Naive thymus-derived CD4-positive, alpha-beta T cell (primary cell): Measurements from ENCODE around the gene ATXN7. TPM values are rescaled to one million over a fixed set of nuclear protein-coding genes. Genes with fewer than 3 reads are reported as not detected.

ENCODE experiments used
- ATAC-seq: fragments of 150-1000 bp; cut with Tn5 transposase; 2 replicates; pipeline ENCODE4 v1.10.0; 2021; ENCODE audit warnings: mild to moderate bottlenecking, moderate library complexity
- CTCF ChIA-PET: fragments of 350-600 bp; sonication (Branson Sonifier 250); formaldehyde crosslinking; loops from one replicate; lab custom pipeline; 2021; ENCODE audit warnings: antibody characterized with exemption; lab: Charles Lee
- POLR2A ChIA-PET: fragments of 350-600 bp; sonication (Branson Sonifier 250); formaldehyde crosslinking; loops from one replicate; lab custom pipeline; 2021; ENCODE audit warnings: antibody characterized with exemption, inconsistent platforms; lab: Charles Lee
- DNase-seq, 9 donors: peaks; one replicate each; pipeline versions ENCODE4 v3.0.0 to v3.0.0-alpha.2; 2020 to 2022; ENCODE audit warnings: mixed read lengths in 1 of 9
- H3K27ac ChIP-seq: one replicate; pipeline ENCODE4 v1.7.0; 2013; ENCODE audit warnings: mild to moderate bottlenecking, low read depth, low read length, moderate library complexity
- H3K27me3 ChIP-seq, 2 donors: one replicate each; pipeline ENCODE4 v1.7.0; 2013; ENCODE audit warnings: low read length in 2 of 2, mild to moderate bottlenecking in 2 of 2, moderate library complexity in 2 of 2; ENCODE audit not compliant: control insufficient read depth in 2 of 2, insufficient read depth in 2 of 2
- H3K36me3 ChIP-seq, 3 experiments: 1 replicate in 2 of 3; 2 replicates in 1 of 3; pipeline ENCODE4 v1.7.0; 2013; ENCODE audit warnings: low read length in 3 of 3, mild to moderate bottlenecking in 3 of 3, moderate library complexity in 1 of 3; ENCODE audit not compliant: insufficient read depth in 3 of 3, control insufficient read depth in 2 of 3
- H3K4me1 ChIP-seq, 2 donors: one replicate each; pipeline ENCODE4 v1.7.0; 2013; ENCODE audit warnings: low read length in 2 of 2, mild to moderate bottlenecking in 2 of 2, moderate library complexity in 1 of 2; ENCODE audit not compliant: control insufficient read depth in 2 of 2, insufficient read depth in 2 of 2
- H3K4me3 ChIP-seq: 2 replicates; pipeline ENCODE4 v1.7.0; 2013; ENCODE audit warnings: mild to moderate bottlenecking, low read length
- H3K9me3 ChIP-seq, 3 experiments: 1 replicate in 2 of 3; 2 replicates in 1 of 3; pipeline ENCODE4 v1.7.0; 2013; ENCODE audit warnings: low read length in 3 of 3; ENCODE audit not compliant: control insufficient read depth in 2 of 3
- H3K27ac Mint-ChIP-seq, 9 donors: one replicate each; pipeline ENCODE4 v1.8.0; 2020 to 2022; ENCODE audit warnings: mixed read lengths in 9 of 9, mild to moderate bottlenecking in 8 of 9, moderate library complexity in 5 of 9, inconsistent platforms in 2 of 9
- H3K27me3 Mint-ChIP-seq, 5 donors: one replicate each; pipeline ENCODE4 v1.8.0; 2021 to 2022; ENCODE audit warnings: mixed read lengths in 5 of 5, mild to moderate bottlenecking in 1 of 5
- H3K36me3 Mint-ChIP-seq, 5 donors: one replicate each; pipeline ENCODE4 v1.8.0; 2020 to 2022; ENCODE audit warnings: mixed read lengths in 5 of 5, mild to moderate bottlenecking in 3 of 5, inconsistent platforms in 1 of 5
- H3K4me1 Mint-ChIP-seq, 7 donors: one replicate each; pipeline ENCODE4 v1.8.0; 2020 to 2022; ENCODE audit warnings: mixed read lengths in 7 of 7, mild to moderate bottlenecking in 3 of 7, inconsistent platforms in 1 of 7
- H3K4me3 Mint-ChIP-seq, 10 donors: one replicate each; pipeline ENCODE4 v1.8.0; 2020 to 2022; ENCODE audit warnings: mild to moderate bottlenecking in 10 of 10, mixed read lengths in 10 of 10, moderate library complexity in 6 of 10, inconsistent platforms in 2 of 10
- H3K9me3 Mint-ChIP-seq, 11 donors: one replicate each; pipeline ENCODE4 v1.8.0; 2020 to 2022; ENCODE audit warnings: mixed read lengths in 11 of 11, mild to moderate bottlenecking in 4 of 11, inconsistent platforms in 1 of 11, moderate library complexity in 1 of 11
- intact Hi-C, 2 donors: fragments of 100-400 bp; cut with micrococcal nuclease; formaldehyde crosslinking; loops; one replicate each; pipeline ENCODE4 v1.15.1; 2023
- polyA plus RNA-seq, 2 donors: library from polyadenylated mRNA; unstranded; fragments of 300-500 nt; fragmentation: Illumina TruSeq; gene quantifications; one replicate each; pipeline ENCODE4 v1.2.3, GENCODE V29; 2021
- total RNA-seq, 6 experiments: library from RNA in 5 of 6; stranded (reverse) in 5 of 6; gene quantifications; 1 replicate in 5 of 6; 2 replicates in 1 of 6; pipeline ENCODE4 v1.2.3 and lab custom pipeline; 2021 to 2026

The ATXN7 gene
- total and polyA plus RNA-seq, 7 experiments from 2014 or later = 29.8 to 204 (median 142) TPM

DNA sequence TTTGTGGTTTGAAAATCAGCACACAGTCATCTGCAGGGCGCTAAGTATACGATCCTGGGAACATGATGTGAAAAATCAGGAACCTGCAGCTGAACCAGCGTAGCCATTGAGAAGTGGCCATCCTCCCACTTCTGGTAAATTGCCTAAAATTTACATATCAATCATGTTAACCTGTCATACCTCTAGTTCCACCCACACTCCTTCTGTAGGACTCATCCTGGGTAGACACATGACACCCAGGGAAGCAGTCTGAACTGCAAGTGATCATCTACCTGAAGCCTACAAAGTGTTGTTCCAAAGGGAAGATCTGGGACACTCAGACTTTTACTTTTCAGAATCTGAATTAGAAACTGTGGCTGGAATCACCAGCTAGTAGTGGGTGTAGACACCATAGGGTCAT, 165.1 kb downstream of the ATXN7 start:
- CTCF ChIA-PET = interaction anchor here (1.5 kb wide), 1 partner anchor 456 kb away, joined by 7 read pairs; no protein-coding TSS in a partner anchor
- H3K27ac ChIP-seq = no peak overlapping the region
- no peaks in the 10 kb centered on the region for H3K4me1 ChIP-seq
- no peaks in the 10 kb centered on the region for H3K36me3 Mint-ChIP-seq
- no peaks in the 10 kb centered on the region for H3K9me3 ChIP-seq
- H3K4me1 Mint-ChIP-seq = peaks cover 7 to 17% (median 14%) of the 10 kb centered on the region in 7 donors
- DNase-seq (no peak), ATAC-seq (no peak)
- H3K9me3 Mint-ChIP-seq = no peaks in the 10 kb centered on the region
- H3K27me3 ChIP-seq = peaks cover 0 to 3% of the 10 kb centered on the region in 2 donors
- peaks cover 8 to 43% (median 27%) of the 10 kb centered on the region in 5 donors for H3K27me3 Mint-ChIP-seq
- no peaks in the 10 kb centered on the region for H3K36me3 ChIP-seq
- H3K4me3 Mint-ChIP-seq = no peak overlapping the region
- POLR2A ChIA-PET = no interaction called here
- no peak overlapping the region for H3K4me3 ChIP-seq
- H3K27ac Mint-ChIP-seq = no peak overlapping the region
- intact Hi-C loops = no loop called here

- DNase-seq (no peak), ATAC-seq (no peak)
- peaks cover 0 to 3% of the 10 kb centered on the region in 2 donors for H3K27me3 ChIP-seq
- no peak overlapping the region for H3K27ac ChIP-seq
- ChIA-PET CTCF (interaction anchor here (1.1 to 1.5 kb wide), 4 partner anchors 9 to 455 kb away, joined by 3 to 7 read pairs (median 4); no protein-coding TSS in a partner anchor), POLR2A (no interaction called here)
- peaks cover 8 to 46% (median 30%) of the 10 kb centered on the region in 5 donors for H3K27me3 Mint-ChIP-seq
- H3K36me3 ChIP-seq = no peaks in the 10 kb centered on the region
- H3K27ac Mint-ChIP-seq = no peak overlapping the region
- peaks cover 2 to 12% (median 8%) of the 10 kb centered on the region in 7 donors for H3K4me1 Mint-ChIP-seq
- intact Hi-C loops = no loop called here
- H3K4me3 ChIP-seq = no peak overlapping the region
- H3K4me3 Mint-ChIP-seq = no peak overlapping the region
- no peaks in the 10 kb centered on the region for H3K36me3 Mint-ChIP-seq
- no peaks in the 10 kb centered on the region for H3K4me1 ChIP-seq
- no peaks in the 10 kb centered on the region for H3K9me3 ChIP-seq
- H3K9me3 Mint-ChIP-seq = peaks cover 0 to 5% (median 1%) of the 10 kb centered on the region in 11 donors
These were observed 165.6 kb downstream of the ATXN7 start for GRCh38 chr3:64029287-64029686.

- CTCF ChIA-PET = interaction anchor here (0.8 to 1.3 kb wide), 7 partner anchors 8 to 458 kb away, joined by 3 to 6 read pairs (median 3); no protein-coding TSS in a partner anchor
- ATAC-seq (peak; percentile 99), DNase-seq (peak; percentile 45 to 77 (median 67))
- intact Hi-C loops = loop anchor here (1.0 to 5.0 kb wide), 4 partner anchors 369 to 1382 kb away; no protein-coding TSS in a partner anchor
- Histone ChIP-seq H3K9me3 (no peaks in the 10 kb centered on the region), H3K36me3 (no peaks in the 10 kb centered on the region), H3K4me3 (peak overlapping the region; percentile 40), H3K4me1 (no peaks in the 10 kb centered on the region), H3K27me3 (peaks cover 0 to 3% of the 10 kb centered on the region in 2 donors), H3K27ac (no peak overlapping the region)
- POLR2A ChIA-PET = no interaction called here
- no peaks in the 10 kb centered on the region for H3K36me3 Mint-ChIP-seq
- H3K4me3 Mint-ChIP-seq = peak overlapping the region; percentile 71 to 87 (median 81)
- peaks cover 8 to 52% (median 31%) of the 10 kb centered on the region in 5 donors for H3K27me3 Mint-ChIP-seq
- peak overlapping the region in 7 of 9 donors; percentile 28 to 84 (median 69) for H3K27ac Mint-ChIP-seq
- peaks cover 0 to 7% (median 6%) of the 10 kb centered on the region in 7 donors for H3K4me1 Mint-ChIP-seq
- peaks cover 0 to 9% (median 3%) of the 10 kb centered on the region in 11 donors for H3K9me3 Mint-ChIP-seq
These were observed 167.1 kb downstream of the ATXN7 start for GRCh38 chr3:64030741-64031140.

- Histone ChIP-seq H3K27me3 (peaks cover 0 to 3% of the 10 kb centered on the region in 2 donors), H3K4me1 (no peaks in the 10 kb centered on the region), H3K36me3 (no peaks in the 10 kb centered on the region), H3K9me3 (no peaks in the 10 kb centered on the region), H3K4me3 (no peak overlapping the region), H3K27ac (no peak overlapping the region)
- H3K36me3 Mint-ChIP-seq = no peaks in the 10 kb centered on the region
- POLR2A ChIA-PET = no interaction called here
- no peak overlapping the region for H3K27ac Mint-ChIP-seq
- H3K9me3 Mint-ChIP-seq = peaks cover 0 to 9% (median 3%) of the 10 kb centered on the region in 11 donors
- no peak for DNase-seq
- H3K27me3 Mint-ChIP-seq = peaks cover 8 to 47% (median 30%) of the 10 kb centered on the region in 5 donors
- peaks cover 0 to 7% (median 6%) of the 10 kb centered on the region in 7 donors for H3K4me1 Mint-ChIP-seq
- H3K4me3 Mint-ChIP-seq = peak overlapping the region in 3 of 10 donors; percentile 1 to 42 (median 14)
- intact Hi-C loops = loop anchor here in 1 of 2 donors (5.0 kb wide), 1 partner anchor 1380 kb away; no protein-coding TSS in a partner anchor
- CTCF ChIA-PET = interaction anchor here (0.7 to 1.3 kb wide), 3 partner anchors 51 to 453 kb away, joined by 3 to 6 read pairs (median 4); no protein-coding TSS in a partner anchor
- no peak for ATAC-seq
These were observed 168.2 kb downstream of the ATXN7 start for GRCh38 chr3:64031540-64032508.

DNA sequence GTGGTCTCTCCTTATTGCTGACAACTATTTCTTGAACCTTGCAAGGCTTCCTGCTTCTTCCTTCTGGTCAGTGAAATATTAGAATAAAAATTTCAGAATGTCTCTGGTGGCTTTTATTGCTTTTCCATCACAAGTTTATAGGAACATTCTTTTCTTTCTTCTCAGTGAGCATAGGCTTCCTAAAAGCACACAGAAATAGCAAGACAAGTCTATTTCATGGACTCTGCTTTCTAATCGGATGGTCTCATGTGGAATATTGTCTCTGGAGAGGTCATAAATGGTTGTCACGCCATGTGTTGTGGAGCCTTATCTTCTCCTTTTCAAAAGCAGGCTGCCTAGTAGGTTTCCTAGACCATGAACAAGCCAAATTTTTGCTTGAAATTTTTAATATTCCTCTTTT, 169.4 kb downstream of the ATXN7 start:
- Mint-ChIP-seq H3K27me3 (peaks cover 4 to 36% (median 21%) of the 10 kb centered on the region in 5 donors), H3K9me3 (peaks cover 0 to 9% (median 3%) of the 10 kb centered on the region in 11 donors), H3K4me3 (no peak overlapping the region), H3K4me1 (peaks cover 0 to 7% (median 6%) of the 10 kb centered on the region in 7 donors), H3K36me3 (no peaks in the 10 kb centered on the region), H3K27ac (no peak overlapping the region)
- H3K4me3 ChIP-seq = no peak overlapping the region
- ATAC-seq (no peak), DNase-seq (no peak)
- H3K4me1 ChIP-seq = no peaks in the 10 kb centered on the region
- H3K27me3 ChIP-seq = peaks cover 0 to 3% of the 10 kb centered on the region in 2 donors
- no peaks in the 10 kb centered on the region for H3K9me3 ChIP-seq
- CTCF ChIA-PET = no interaction called here
- intact Hi-C loops = loop anchor here in 1 of 2 donors (5.0 kb wide), 1 partner anchor 1379 kb away; no protein-coding TSS in a partner anchor
- POLR2A ChIA-PET = no interaction called here
- no peaks in the 10 kb centered on the region for H3K36me3 ChIP-seq
- H3K27ac ChIP-seq = no peak overlapping the region

GRCh38 chr3:64037084-64037483, 173.4 kb downstream of the ATXN7 start:
- H3K36me3 Mint-ChIP-seq = no peaks in the 10 kb centered on the region
- H3K9me3 Mint-ChIP-seq = peaks cover 0 to 9% (median 3%) of the 10 kb centered on the region in 11 donors
- peaks cover 3 to 26% (median 21%) of the 10 kb centered on the region in 5 donors for H3K27me3 Mint-ChIP-seq
- H3K27ac Mint-ChIP-seq = no peak overlapping the region
- intact Hi-C loops = no loop called here
- ATAC-seq (no peak), DNase-seq (no peak)
- H3K27ac ChIP-seq = no peak overlapping the region
- H3K36me3 ChIP-seq = no peaks in the 10 kb centered on the region
- no peaks in the 10 kb centered on the region for H3K27me3 ChIP-seq
- no peak overlapping the region for H3K4me3 Mint-ChIP-seq
- no peaks in the 10 kb centered on the region for H3K4me1 Mint-ChIP-seq
- H3K4me3 ChIP-seq = no peak overlapping the region
- CTCF ChIA-PET = no interaction called here
- POLR2A ChIA-PET = no interaction called here
- no peaks in the 10 kb centered on the region for H3K9me3 ChIP-seq
- H3K4me1 ChIP-seq = no peaks in the 10 kb centered on the region
